Daoy (cell line): Measurements from ENCODE around the gene DNAH9. TPM values are rescaled to one million over a fixed set of nuclear protein-coding genes. Genes with fewer than 3 reads are reported as not detected.

ENCODE experiments used
- DNase-seq: peaks from one replicate; pipeline ENCODE4 v3.0.0-alpha.2; 2015; ENCODE audit warnings: low read depth
- total RNA-seq: library from RNA; depleted of rRNA; stranded (reverse); fragments of >200 nt; shearing (Covaris generic); gene quantifications from 2 replicates; pipeline ENCODE4 v1.2.3, GENCODE V29; 2014

Gene DNAH9
- total RNA-seq, 1 experiment from 2014 or later: 0.74 TPM

GRCh38 chr17:11610999-11611566, 12.8 kb downstream of the DNAH9 start:
- no peak for DNase-seq

GRCh38 chr17:11612956-11613355, 14.7 kb downstream of the DNAH9 start:
- no peak for DNase-seq

- DNase-seq: peak; percentile 86
Measured at GRCh38 chr17:11618861-11619566, 20.7 kb downstream of the DNAH9 start.

- no peak for DNase-seq
Measured at GRCh38 chr17:11622492-11622891, 24.2 kb downstream of the DNAH9 start.

GRCh38 chr17:11624976-11625375, 26.7 kb downstream of the DNAH9 start:
- no peak for DNase-seq

- DNase-seq: no peak
Measured at GRCh38 chr17:11625878-11626277, 27.6 kb downstream of the DNAH9 start.

GRCh38 chr17:11627301-11627940, 29.2 kb downstream of the DNAH9 start:
- no peak for DNase-seq

GRCh38 chr17:11628374-11628773, 30.1 kb downstream of the DNAH9 start:
- DNase-seq: peak; percentile 32

- no peak for DNase-seq
Measured at GRCh38 chr17:11628831-11629230, 30.6 kb downstream of the DNAH9 start.

- DNase-seq: no peak
Measured at GRCh38 chr17:11636771-11637170, 38.5 kb downstream of the DNAH9 start.

GRCh38 chr17:11637796-11638195, 39.5 kb downstream of the DNAH9 start:
- peak; percentile 41 for DNase-seq

- no peak for DNase-seq
Measured at GRCh38 chr17:11638700-11639265, 40.5 kb downstream of the DNAH9 start.

GRCh38 chr17:11639736-11640462, 41.6 kb downstream of the DNAH9 start:
- DNase-seq: no peak

- no peak for DNase-seq
Measured at GRCh38 chr17:11640463-11640814, 42.2 kb downstream of the DNAH9 start.

- DNase-seq: no peak
Measured at GRCh38 chr17:11641521-11642275, 43.4 kb downstream of the DNAH9 start.

GRCh38 chr17:11642655-11643054, 44.4 kb downstream of the DNAH9 start:
- no peak for DNase-seq

GRCh38 chr17:11643851-11644250, 45.6 kb downstream of the DNAH9 start:
- DNase-seq: peak; percentile 63

- DNase-seq: peak; percentile 83
Measured at GRCh38 chr17:11644265-11645212, 46.3 kb downstream of the DNAH9 start.

GRCh38 chr17:11645426-11645825, 47.2 kb downstream of the DNAH9 start:
- DNase-seq: no peak

GRCh38 chr17:11651089-11651488, 52.8 kb downstream of the DNAH9 start:
- DNase-seq: no peak
